GM18526 (cell line): ENCODE results near the gene ZRANB2.

ENCODE experiments used
- POLR2A ChIP-seq: IDR thresholded peaks from 3 replicates; pipeline ENCODE4 v1.6.1; 2011; ENCODE audit not compliant: insufficient read length; ENCODE audit errors: extremely low read depth

ZRANB2 gene

GRCh38 chr1:71045463-71046028 is 35.3 kb downstream of the ZRANB2 start:
- TF ChIP-seq POLR2A: no peak

- TF ChIP-seq POLR2A: no peak
Measured at GRCh38 chr1:71044833-71045232, 36.0 kb downstream of the ZRANB2 start.

GRCh38 chr1:71043065-71043464 is 37.8 kb downstream of the ZRANB2 start:
- no peak for TF ChIP-seq POLR2A

- TF ChIP-seq POLR2A: no peak
Measured at GRCh38 chr1:71041806-71042205, 39.0 kb downstream of the ZRANB2 start.

- no peak for TF ChIP-seq POLR2A
Measured at GRCh38 chr1:71039661-71040262, 41.1 kb downstream of the ZRANB2 start.

GRCh38 chr1:71038942-71039341 is 41.9 kb downstream of the ZRANB2 start:
- no peak for TF ChIP-seq POLR2A

GRCh38 chr1:71037829-71038620 is 42.8 kb downstream of the ZRANB2 start:
- no peak for TF ChIP-seq POLR2A

GRCh38 chr1:71037066-71037465 is 43.8 kb downstream of the ZRANB2 start:
- TF ChIP-seq POLR2A: no peak

GRCh38 chr1:71033136-71033535 is 47.7 kb downstream of the ZRANB2 start:
- no peak for TF ChIP-seq POLR2A

- no peak for TF ChIP-seq POLR2A
Measured at GRCh38 chr1:71031426-71031825, 49.4 kb downstream of the ZRANB2 start.

GRCh38 chr1:71030026-71030425 is 50.8 kb downstream of the ZRANB2 start:
- no peak for TF ChIP-seq POLR2A

GRCh38 chr1:71028981-71029380 is 51.9 kb downstream of the ZRANB2 start:
- TF ChIP-seq POLR2A: no peak

- no peak for TF ChIP-seq POLR2A
Measured at GRCh38 chr1:71027991-71028390, 52.8 kb downstream of the ZRANB2 start.

GRCh38 chr1:71026093-71026492 is 54.7 kb downstream of the ZRANB2 start:
- TF ChIP-seq POLR2A: no peak

GRCh38 chr1:71023515-71023914 is 57.3 kb downstream of the ZRANB2 start:
- TF ChIP-seq POLR2A: no peak

GRCh38 chr1:71019233-71019969 is 61.4 kb downstream of the ZRANB2 start:
- no peak for TF ChIP-seq POLR2A
